Measurements from ENCODE around the gene ADAMTS8. TPM values are rescaled to one million over a fixed set of nuclear protein-coding genes. Genes with fewer than 3 reads are reported as not detected.

Gene ADAMTS8
- total RNA-seq, 1 experiment from 2014 or later: 0.15 TPM

DNA sequence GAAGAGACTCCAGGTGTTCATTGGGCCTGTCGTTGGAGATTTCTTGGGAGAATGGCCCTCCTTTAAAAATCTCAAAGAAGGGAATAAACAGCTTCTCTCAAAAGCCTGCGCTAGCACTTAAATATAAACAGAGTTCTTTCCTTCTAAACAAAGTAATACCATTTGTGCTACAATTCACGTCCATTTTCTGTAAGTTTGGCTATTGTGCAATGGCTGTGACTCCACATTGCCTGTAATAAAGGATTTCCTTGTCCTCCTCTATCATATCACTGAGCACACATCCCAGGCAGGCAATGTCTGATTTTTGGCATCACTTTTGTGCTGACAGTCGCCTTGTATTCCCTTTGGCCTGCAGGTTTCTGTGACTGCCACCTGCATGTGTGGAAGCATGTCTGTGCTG is 4.9 kb upstream of the ADAMTS8 start:
- intact Hi-C loops (cut with micrococcal nuclease; ENCODE audit: unreplicated experiment) (no loop called here), in situ Hi-C loops (cut with HindIII; ENCODE audit: low pct_unique_long_range_greater_than_20kb, low sequenced_read_pairs) (no loop called here)
- Histone ChIP-seq H3K9me3 (ENCODE audit: control insufficient read depth, insufficient read depth, low read depth, low read length) (no peaks in the 10 kb centered on the region), H3K4me3 (ENCODE audit: low read depth in 2 of 2, low read length in 2 of 2) (no peak overlapping the region), H3K36me3 (ENCODE audit: control insufficient read depth, insufficient read depth, low read length) (no peaks in the 10 kb centered on the region), H3K27ac (ENCODE audit: low read length) (no peak overlapping the region), H3K27me3 (ENCODE audit: control insufficient read depth, insufficient read depth, low read length) (peaks cover 16% of the 10 kb centered on the region), H3K4me1 (ENCODE audit: control insufficient read depth, insufficient read depth, low read length) (peaks cover 13% of the 10 kb centered on the region)
- POLR2A ChIA-PET: no interaction called here
- BruUV-seq (replicated peaks): no TSS peak
- CTCF ChIA-PET: interaction anchor here (0.7 to 3.1 kb wide), 4 partner anchors 43 to 429 kb away, joined by 3 to 39 read pairs (median 10); no protein-coding TSS in a partner anchor
- TF ChIP-seq, protein P1, sequence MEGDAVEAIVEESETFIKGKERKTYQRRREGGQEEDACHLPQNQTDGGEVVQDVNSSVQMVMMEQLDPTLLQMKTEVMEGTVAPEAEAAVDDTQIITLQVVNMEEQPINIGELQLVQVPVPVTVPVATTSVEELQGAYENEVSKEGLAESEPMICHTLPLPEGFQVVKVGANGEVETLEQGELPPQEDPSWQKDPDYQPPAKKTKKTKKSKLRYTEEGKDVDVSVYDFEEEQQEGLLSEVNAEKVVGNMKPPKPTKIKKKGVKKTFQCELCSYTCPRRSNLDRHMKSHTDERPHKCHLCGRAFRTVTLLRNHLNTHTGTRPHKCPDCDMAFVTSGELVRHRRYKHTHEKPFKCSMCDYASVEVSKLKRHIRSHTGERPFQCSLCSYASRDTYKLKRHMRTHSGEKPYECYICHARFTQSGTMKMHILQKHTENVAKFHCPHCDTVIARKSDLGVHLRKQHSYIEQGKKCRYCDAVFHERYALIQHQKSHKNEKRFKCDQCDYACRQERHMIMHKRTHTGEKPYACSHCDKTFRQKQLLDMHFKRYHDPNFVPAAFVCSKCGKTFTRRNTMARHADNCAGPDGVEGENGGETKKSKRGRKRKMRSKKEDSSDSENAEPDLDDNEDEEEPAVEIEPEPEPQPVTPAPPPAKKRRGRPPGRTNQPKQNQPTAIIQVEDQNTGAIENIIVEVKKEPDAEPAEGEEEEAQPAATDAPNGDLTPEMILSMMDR (IDR thresholded peaks at IDR 0.05): no peak
- TF ChIP-seq SIN3A (IDR thresholded peaks at IDR 0.05; ENCODE audit: borderline replicate concordance, insufficient read depth, low read depth, low read length): no peak
- TF ChIP-seq POLR2AphosphoS5 (IDR thresholded peaks at IDR 0.05; ENCODE audit: low read depth, low read length): no peak
- TF ChIP-seq, protein P2, sequence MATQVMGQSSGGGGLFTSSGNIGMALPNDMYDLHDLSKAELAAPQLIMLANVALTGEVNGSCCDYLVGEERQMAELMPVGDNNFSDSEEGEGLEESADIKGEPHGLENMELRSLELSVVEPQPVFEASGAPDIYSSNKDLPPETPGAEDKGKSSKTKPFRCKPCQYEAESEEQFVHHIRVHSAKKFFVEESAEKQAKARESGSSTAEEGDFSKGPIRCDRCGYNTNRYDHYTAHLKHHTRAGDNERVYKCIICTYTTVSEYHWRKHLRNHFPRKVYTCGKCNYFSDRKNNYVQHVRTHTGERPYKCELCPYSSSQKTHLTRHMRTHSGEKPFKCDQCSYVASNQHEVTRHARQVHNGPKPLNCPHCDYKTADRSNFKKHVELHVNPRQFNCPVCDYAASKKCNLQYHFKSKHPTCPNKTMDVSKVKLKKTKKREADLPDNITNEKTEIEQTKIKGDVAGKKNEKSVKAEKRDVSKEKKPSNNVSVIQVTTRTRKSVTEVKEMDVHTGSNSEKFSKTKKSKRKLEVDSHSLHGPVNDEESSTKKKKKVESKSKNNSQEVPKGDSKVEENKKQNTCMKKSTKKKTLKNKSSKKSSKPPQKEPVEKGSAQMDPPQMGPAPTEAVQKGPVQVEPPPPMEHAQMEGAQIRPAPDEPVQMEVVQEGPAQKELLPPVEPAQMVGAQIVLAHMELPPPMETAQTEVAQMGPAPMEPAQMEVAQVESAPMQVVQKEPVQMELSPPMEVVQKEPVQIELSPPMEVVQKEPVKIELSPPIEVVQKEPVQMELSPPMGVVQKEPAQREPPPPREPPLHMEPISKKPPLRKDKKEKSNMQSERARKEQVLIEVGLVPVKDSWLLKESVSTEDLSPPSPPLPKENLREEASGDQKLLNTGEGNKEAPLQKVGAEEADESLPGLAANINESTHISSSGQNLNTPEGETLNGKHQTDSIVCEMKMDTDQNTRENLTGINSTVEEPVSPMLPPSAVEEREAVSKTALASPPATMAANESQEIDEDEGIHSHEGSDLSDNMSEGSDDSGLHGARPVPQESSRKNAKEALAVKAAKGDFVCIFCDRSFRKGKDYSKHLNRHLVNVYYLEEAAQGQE (IDR thresholded peaks at IDR 0.05; ENCODE audit: insufficient read depth in 1 of 2, low read depth in 2 of 2, low read length in 1 of 2): no peak
- TF ChIP-seq TCF7L2 (IDR thresholded peaks at IDR 0.05; ENCODE audit: low read depth, low read length): no peak
- ATAC-seq (no peak), DNase-seq (ENCODE audit: low read depth, low spot score) (no peak)

DNA sequence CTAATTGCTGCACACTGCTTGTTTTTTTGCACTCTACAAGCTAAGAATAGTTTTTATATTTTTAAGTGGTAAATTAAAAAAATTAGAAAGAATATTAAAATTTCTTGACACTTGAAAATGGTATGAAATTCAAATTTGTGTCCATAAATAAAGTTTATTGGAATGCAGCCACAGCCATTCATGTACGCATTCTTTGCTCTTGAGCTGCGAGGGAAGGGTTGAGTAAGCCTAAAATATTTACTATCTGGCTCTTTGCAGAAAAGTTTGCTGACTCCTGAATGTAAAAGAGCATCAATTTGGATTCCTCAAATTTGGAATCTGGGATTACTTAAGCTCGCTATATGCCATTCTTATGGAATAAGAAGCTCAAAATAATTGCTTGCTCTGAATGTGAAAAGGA is 3.4 kb upstream of the ADAMTS8 start:
- H3K4me3 ChIP-seq (ENCODE audit: low read depth in 2 of 2, low read length in 2 of 2): no peak overlapping the region
- DNase-seq (ENCODE audit: low read depth, low spot score) (no peak), ATAC-seq (no peak)
- peaks cover 22% of the 10 kb centered on the region for H3K27me3 ChIP-seq (ENCODE audit: control insufficient read depth, insufficient read depth, low read length)
- TF ChIP-seq, protein P1 (IDR thresholded peaks at IDR 0.05): no peak
- TF ChIP-seq, protein P2 (IDR thresholded peaks at IDR 0.05; ENCODE audit: insufficient read depth in 1 of 2, low read depth in 2 of 2, low read length in 1 of 2): no peak
- TF ChIP-seq SIN3A (IDR thresholded peaks at IDR 0.05; ENCODE audit: borderline replicate concordance, insufficient read depth, low read depth, low read length) (no peak), TCF7L2 (IDR thresholded peaks at IDR 0.05; ENCODE audit: low read depth, low read length) (no peak), POLR2AphosphoS5 (IDR thresholded peaks at IDR 0.05; ENCODE audit: low read depth, low read length) (no peak)
- intact Hi-C loops (cut with micrococcal nuclease; ENCODE audit: unreplicated experiment): no loop called here
- no TSS peak for BruUV-seq (replicated peaks)
- H3K9me3 ChIP-seq (ENCODE audit: control insufficient read depth, insufficient read depth, low read depth, low read length): no peaks in the 10 kb centered on the region
- no peak overlapping the region for H3K27ac ChIP-seq (ENCODE audit: low read length)
- in situ Hi-C loops (cut with HindIII; ENCODE audit: low pct_unique_long_range_greater_than_20kb, low sequenced_read_pairs): no loop called here
- ChIA-PET CTCF (interaction anchor here (0.7 to 3.1 kb wide), 10 partner anchors 42 to 462 kb away, joined by 3 to 39 read pairs (median 5); no protein-coding TSS in a partner anchor), POLR2A (no interaction called here)
- H3K36me3 ChIP-seq (ENCODE audit: control insufficient read depth, insufficient read depth, low read length): no peaks in the 10 kb centered on the region
- H3K4me1 ChIP-seq (ENCODE audit: control insufficient read depth, insufficient read depth, low read length): peaks cover 22% of the 10 kb centered on the region
